Measurements from ENCODE around the gene MSMB.
"Not testable (repeated sequence)": the region's sequence is repeated elsewhere in the genome, so short reads cannot be mapped to it uniquely, and the experiment has no call there.

MSMB gene

DNA sequence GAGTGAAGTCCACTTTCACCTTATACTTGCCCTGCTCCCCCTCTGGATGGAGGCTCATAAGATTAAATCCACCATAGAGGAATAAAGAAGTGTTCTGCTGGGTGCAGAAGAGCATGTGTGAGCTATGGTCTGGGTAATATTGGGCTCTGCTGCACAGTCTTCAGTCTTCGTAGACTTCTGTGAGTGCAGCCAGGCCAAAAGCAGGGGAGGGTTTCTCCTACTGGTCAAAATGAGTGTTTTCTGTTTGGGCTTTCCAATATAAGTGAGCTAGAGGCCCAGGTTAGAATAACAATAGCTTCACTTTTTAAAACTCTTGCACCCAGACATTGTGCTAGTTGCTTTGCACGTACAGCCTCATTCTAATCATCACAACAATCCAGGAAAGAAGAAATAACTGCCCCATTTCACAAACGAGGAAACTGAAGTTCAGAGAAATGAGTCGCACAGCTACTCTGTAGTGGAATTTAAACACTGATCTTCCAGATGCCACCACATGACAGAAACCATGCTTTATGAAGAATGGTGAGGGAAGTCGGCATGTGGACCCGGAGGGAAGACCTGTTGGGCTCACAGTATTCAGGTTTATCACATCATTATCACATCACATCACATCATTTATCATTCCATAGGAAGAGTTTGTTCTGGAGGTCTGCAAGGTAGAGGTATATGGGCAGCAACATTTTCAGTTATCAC lies 23.8 kb upstream of the MSMB start:
- no peak for TF ChIP-seq PAX5 (IDR thresholded peaks at IDR 0.05; ENCODE audit: insufficient read depth, low read length, severe bottlenecking)
- TF ChIP-seq POU2F2 (IDR thresholded peaks at IDR 0.05; ENCODE audit: low read depth, low read length): no peak
- TF ChIP-seq TAF1 (IDR thresholded peaks at IDR 0.05; ENCODE audit: low read depth, low read length): no peak
- no peak for TF ChIP-seq SPI1 (IDR thresholded peaks at IDR 0.05; ENCODE audit: low read depth, low read length)
- TF ChIP-seq POLR2AphosphoS5 (IDR thresholded peaks at IDR 0.05; ENCODE audit: low read depth, low read length): no peak
- no peak for TF ChIP-seq POLR2A (IDR thresholded peaks at IDR 0.05; ENCODE audit: low read depth, low read length)
- FAIRE-seq (no peak), DNase-seq (ENCODE audit: insufficient read length, low spot score) (no peak)

DNA sequence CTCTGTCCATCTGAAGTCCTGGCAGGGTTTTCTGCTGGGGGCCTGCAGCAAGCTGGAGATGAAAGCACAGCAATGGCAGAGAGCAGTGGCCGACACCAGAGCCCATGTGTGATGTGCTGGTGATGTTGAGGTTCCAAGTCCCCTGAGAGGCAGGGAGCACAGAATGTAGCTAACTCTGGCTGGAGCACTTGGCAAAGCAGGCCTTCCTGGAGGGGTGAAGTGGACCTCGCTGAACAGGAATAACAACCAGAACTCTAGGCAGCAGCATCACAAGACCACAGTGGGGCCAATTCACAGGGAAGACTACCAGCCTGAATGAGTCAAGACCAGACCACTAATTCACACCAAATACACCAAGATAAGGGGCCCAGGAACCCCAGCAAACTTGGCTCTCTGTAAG lies 22.8 kb upstream of the MSMB start:
- FAIRE-seq (no peak), DNase-seq (ENCODE audit: insufficient read length, low spot score) (no peak)
- TF ChIP-seq POLR2AphosphoS5 (IDR thresholded peaks at IDR 0.05; ENCODE audit: low read depth, low read length) (no peak), SPI1 (IDR thresholded peaks at IDR 0.05; ENCODE audit: low read depth, low read length) (no peak), POU2F2 (IDR thresholded peaks at IDR 0.05; ENCODE audit: low read depth, low read length) (no peak), PAX5 (IDR thresholded peaks at IDR 0.05; ENCODE audit: insufficient read depth, low read length, severe bottlenecking) (no peak), TAF1 (IDR thresholded peaks at IDR 0.05; ENCODE audit: low read depth, low read length) (no peak), POLR2A (IDR thresholded peaks at IDR 0.05; ENCODE audit: low read depth, low read length) (no peak)

DNA sequence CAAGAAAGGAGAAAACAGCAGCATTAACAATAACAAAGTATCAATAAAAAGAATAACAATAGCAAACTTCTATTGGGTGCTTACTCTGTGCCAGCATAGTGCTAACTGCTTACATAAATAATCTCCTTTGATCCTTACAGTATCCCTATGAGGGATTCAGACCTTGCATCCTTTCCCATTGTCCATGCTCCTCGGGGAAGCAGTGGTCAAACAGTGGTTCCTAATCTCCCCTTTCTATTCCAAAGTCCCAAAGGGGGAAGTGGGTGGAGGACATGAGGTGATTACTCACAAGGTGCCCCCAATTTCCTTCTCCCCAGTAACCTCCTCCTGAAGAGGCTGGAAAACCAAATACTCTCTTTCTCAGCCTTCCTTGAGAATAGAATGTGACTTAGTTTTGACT lies 22.0 kb upstream of the MSMB start:
- DNase-seq (ENCODE audit: insufficient read length, low spot score) (no peak), FAIRE-seq (no peak)

DNA sequence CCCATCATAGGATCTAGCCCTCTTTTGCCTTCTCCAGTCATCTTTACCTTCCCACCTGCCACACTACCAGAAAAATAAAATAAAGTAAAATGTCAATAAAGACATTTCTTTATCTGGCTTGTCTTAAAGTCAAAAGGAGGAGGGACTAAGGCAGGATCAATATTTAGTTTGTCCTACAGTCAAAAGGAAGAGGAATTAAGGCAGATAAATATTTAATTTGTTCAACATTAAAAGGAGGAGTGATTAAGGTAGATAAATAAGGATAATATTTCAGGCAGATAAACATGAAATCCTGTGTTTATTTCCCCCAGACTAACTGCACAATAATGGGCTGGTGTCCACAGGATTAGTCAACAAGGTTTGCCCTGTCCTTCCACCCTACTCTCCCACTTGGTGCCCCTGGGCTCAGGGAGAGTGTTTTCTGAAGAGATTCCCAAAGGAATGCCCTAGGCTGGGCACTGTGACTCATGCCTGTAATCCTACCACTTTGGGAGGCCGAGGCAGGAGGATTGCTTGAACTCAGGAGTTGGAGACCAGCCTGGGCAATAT lies 18.3 kb upstream of the MSMB start:
- TF ChIP-seq TAF1 (IDR thresholded peaks at IDR 0.05; ENCODE audit: low read depth, low read length): no peak
- TF ChIP-seq POLR2AphosphoS5 (IDR thresholded peaks at IDR 0.05; ENCODE audit: low read depth, low read length): no peak
- no peak for TF ChIP-seq POU2F2 (IDR thresholded peaks at IDR 0.05; ENCODE audit: low read depth, low read length)
- TF ChIP-seq POLR2A (IDR thresholded peaks at IDR 0.05; ENCODE audit: low read depth, low read length): no peak
- TF ChIP-seq SPI1 (IDR thresholded peaks at IDR 0.05; ENCODE audit: low read depth, low read length): no peak
- no peak for TF ChIP-seq PAX5 (IDR thresholded peaks at IDR 0.05; ENCODE audit: insufficient read depth, low read length, severe bottlenecking)
- no peak for DNase-seq (ENCODE audit: insufficient read length, low spot score)
- FAIRE-seq: no peak

More for the DNA sequence above, 22.0 kb upstream of the MSMB start:
- TF ChIP-seq SPI1 (IDR thresholded peaks at IDR 0.05; ENCODE audit: low read depth, low read length): no peak
- no peak for TF ChIP-seq POLR2A (IDR thresholded peaks at IDR 0.05; ENCODE audit: low read depth, low read length)

DNA sequence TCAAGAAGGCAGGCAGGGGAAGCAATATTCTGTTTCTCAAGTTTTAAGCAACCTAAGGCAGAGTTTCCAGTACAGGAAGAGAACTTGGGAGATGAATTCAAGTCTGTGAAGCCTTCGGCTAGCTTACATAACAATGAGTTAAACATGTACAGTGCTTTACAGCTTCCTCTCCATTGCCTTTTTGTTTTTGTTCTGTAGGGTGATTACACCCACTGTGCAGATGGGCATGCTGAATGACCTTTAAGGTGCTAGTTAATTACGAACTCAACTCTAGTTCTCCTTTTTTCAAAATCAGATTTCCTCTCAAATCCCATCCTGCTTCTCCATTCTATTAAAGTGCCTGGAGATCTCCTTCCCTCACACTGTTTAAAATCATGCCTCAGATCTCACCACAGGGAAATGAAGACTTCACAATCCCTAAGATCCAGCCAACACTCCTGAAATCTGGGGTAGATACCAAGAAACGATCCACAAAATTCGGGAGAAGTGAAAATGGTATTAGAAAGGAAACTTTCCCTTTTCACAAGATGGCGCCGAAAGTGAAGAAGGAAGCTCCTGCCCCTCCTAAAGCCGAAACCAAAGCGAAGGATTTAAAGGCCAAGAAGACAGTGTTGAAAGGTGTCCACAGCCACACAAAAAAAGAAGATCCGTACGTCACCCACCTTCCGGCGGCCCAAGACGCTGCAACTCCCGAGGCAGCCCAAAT lies 16.8 kb upstream of the MSMB start:
- FAIRE-seq: no peak

DNA sequence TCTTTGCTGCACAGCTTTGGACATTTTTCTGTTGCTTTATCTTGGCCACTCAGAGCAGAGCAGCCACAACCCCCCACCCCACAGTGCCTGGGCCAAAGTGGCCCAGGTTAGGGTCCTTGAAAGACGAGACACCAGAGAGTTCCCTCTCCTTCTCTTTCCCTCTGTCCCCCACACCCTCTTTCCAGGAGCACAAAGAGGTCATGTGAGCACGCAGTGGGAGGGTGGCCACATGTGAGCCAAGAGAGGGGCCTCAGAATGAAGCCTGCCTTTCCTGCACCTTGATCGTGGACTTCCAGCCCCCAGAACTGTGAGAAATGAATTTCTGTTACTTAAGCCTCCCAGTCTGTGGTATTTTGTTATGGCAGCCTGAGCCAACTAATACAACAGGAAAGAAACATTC lies 14.6 kb upstream of the MSMB start:
- no peak for FAIRE-seq
- TF ChIP-seq PAX5 (IDR thresholded peaks at IDR 0.05; ENCODE audit: insufficient read depth, low read length, severe bottlenecking) (no peak), POU2F2 (IDR thresholded peaks at IDR 0.05; ENCODE audit: low read depth, low read length) (no peak), POLR2A (IDR thresholded peaks at IDR 0.05; ENCODE audit: low read depth, low read length) (no peak), POLR2AphosphoS5 (IDR thresholded peaks at IDR 0.05; ENCODE audit: low read depth, low read length) (no peak), TAF1 (IDR thresholded peaks at IDR 0.05; ENCODE audit: low read depth, low read length) (no peak), SPI1 (IDR thresholded peaks at IDR 0.05; ENCODE audit: low read depth, low read length) (no peak)
- DNase-seq (ENCODE audit: insufficient read length, low spot score): no peak

More for the DNA sequence above, 16.8 kb upstream of the MSMB start:
- TF ChIP-seq POLR2AphosphoS5 (IDR thresholded peaks at IDR 0.05; ENCODE audit: low read depth, low read length) (no peak), POLR2A (IDR thresholded peaks at IDR 0.05; ENCODE audit: low read depth, low read length) (no peak), POU2F2 (IDR thresholded peaks at IDR 0.05; ENCODE audit: low read depth, low read length) (no peak), SPI1 (IDR thresholded peaks at IDR 0.05; ENCODE audit: low read depth, low read length) (no peak), TAF1 (IDR thresholded peaks at IDR 0.05; ENCODE audit: low read depth, low read length) (no peak), PAX5 (IDR thresholded peaks at IDR 0.05; ENCODE audit: insufficient read depth, low read length, severe bottlenecking) (no peak)
- no peak for DNase-seq (ENCODE audit: insufficient read length, low spot score)

DNA sequence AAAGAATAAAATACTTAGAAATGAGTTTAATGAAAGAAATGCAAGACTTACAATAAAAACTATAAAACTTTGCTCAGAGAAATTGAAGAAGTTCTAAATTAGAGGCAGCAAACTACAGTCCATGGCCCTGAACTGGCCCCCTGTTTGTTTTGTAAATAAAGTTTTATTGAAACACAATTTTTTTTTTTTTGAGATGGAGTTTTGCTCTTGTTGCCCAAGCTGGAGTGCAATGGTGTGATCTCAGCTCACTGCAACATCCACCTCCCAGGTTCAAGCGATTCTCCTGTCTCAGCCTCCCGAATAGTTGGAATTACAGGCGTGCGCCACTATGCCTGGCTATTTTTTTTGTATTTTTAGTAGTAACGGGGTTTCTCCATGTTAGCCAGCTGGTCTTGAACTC lies 11.9 kb upstream of the MSMB start:
- DNase-seq (ENCODE audit: insufficient read length, low spot score); FAIRE-seq: not testable (repeated sequence)

DNA sequence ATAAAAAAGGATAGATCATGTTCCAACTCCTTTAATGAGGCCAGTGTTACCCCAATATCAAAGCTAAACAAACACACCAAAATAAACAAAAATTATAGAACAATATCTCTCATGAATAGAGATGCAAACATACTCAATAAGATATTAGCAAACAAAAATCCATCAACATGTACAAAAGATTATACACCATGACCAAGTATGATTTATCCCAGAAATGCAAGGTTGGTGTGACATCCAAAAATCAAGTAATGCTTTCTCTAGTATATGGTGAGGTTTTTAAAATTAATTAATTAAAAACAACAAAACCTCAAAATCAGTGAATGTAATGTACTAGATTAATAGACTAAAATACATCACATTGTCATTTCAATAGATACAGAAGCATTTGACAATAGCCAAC lies 11.0 kb upstream of the MSMB start:
- no peak for FAIRE-seq
- TF ChIP-seq POLR2A (IDR thresholded peaks at IDR 0.05; ENCODE audit: low read depth, low read length) (no peak), POU2F2 (IDR thresholded peaks at IDR 0.05; ENCODE audit: low read depth, low read length) (no peak), PAX5 (IDR thresholded peaks at IDR 0.05; ENCODE audit: insufficient read depth, low read length, severe bottlenecking) (no peak), TAF1 (IDR thresholded peaks at IDR 0.05; ENCODE audit: low read depth, low read length) (no peak), SPI1 (IDR thresholded peaks at IDR 0.05; ENCODE audit: low read depth, low read length) (no peak), POLR2AphosphoS5 (IDR thresholded peaks at IDR 0.05; ENCODE audit: low read depth, low read length) (no peak)
- no peak for DNase-seq (ENCODE audit: insufficient read length, low spot score)

DNA sequence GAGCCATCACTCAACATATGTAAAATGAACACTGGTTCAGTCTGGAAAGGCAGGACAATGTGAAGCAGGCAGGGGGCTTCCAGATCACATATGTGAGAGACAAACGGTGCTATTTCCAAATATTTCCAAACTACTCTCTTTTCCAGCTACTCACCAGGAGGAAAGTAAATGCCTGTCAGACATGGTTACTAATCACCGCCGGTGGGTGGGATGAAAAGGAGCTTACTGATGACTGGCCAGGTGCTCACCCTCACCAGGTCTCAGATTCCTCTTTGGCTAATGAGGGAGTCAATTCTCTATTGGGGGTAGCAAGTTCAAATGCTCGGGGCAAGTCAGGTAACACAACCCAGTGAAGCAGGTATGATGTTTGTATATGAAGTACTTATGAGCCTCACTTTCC lies 9.7 kb upstream of the MSMB start:
- TF ChIP-seq POU2F2 (IDR thresholded peaks at IDR 0.05; ENCODE audit: low read depth, low read length) (no peak), POLR2A (IDR thresholded peaks at IDR 0.05; ENCODE audit: low read depth, low read length) (no peak), TAF1 (IDR thresholded peaks at IDR 0.05; ENCODE audit: low read depth, low read length) (no peak), POLR2AphosphoS5 (IDR thresholded peaks at IDR 0.05; ENCODE audit: low read depth, low read length) (no peak), SPI1 (IDR thresholded peaks at IDR 0.05; ENCODE audit: low read depth, low read length) (no peak), PAX5 (IDR thresholded peaks at IDR 0.05; ENCODE audit: insufficient read depth, low read length, severe bottlenecking) (no peak)
- FAIRE-seq: no peak

More for the DNA sequence above, 9.7 kb upstream of the MSMB start:
- no peak for DNase-seq (ENCODE audit: insufficient read length, low spot score)

Data from GM12891 (cell line).